BJ (cell line): ENCODE data around the gene APBB2. TPM values are rescaled to one million over a fixed set of nuclear protein-coding genes. Genes with fewer than 3 reads are reported as not detected.

Source experiments
- CTCF ChIA-PET: fragments of 350-600 bp; formaldehyde crosslinking; extraction: SDS; loops from one replicate; lab custom pipeline; 2021; ENCODE audit warnings: antibody characterized with exemption, inconsistent platforms; lab: Yijun Ruan, JAX
- POLR2A ChIA-PET: fragments of 300-600 bp; sonication (Branson Sonifier 250); formaldehyde crosslinking; extraction: SDS; loops from one replicate; lab custom pipeline; 2021; ENCODE audit warnings: antibody characterized with exemption; lab: Charles Lee
- DNase-seq: peaks from one replicate; pipeline ENCODE4 v3.0.0-alpha.2; 2011; ENCODE audit warnings: low read depth
- H3K27me3 ChIP-seq: 2 replicates; pipeline ENCODE4 v1.6.0; 2011; ENCODE audit warnings: low read length; ENCODE audit not compliant: control insufficient read depth, insufficient read depth
- H3K36me3 ChIP-seq: 2 replicates; pipeline ENCODE4 v1.5.1; 2011; ENCODE audit warnings: low read length; ENCODE audit not compliant: control insufficient read depth, insufficient read depth
- H3K4me3 ChIP-seq: 2 replicates; pipeline ENCODE4 v1.5.1; 2011; ENCODE audit warnings: low read depth, mild to moderate bottlenecking, control low read depth, low read length
- polyA plus RNA-seq: library from polyadenylated mRNA; depleted of rRNA; stranded (reverse); fragments of >200 nt; gene quantifications from 2 replicates; pipeline ENCODE4 v1.2.3, GENCODE V29; 2011
- TF ChIP-seq, protein P1 (sequence below): IDR thresholded peaks from 2 replicates; pipeline ENCODE4 v1.5.1; 2011; ENCODE audit warnings: low read depth, mild to moderate bottlenecking, control low read depth, inconsistent platforms, low read length, moderate library complexity; ENCODE audit not compliant: insufficient read depth

The APBB2 gene
- polyA plus RNA-seq, 1 experiment: 50.3 TPM

DNA sequence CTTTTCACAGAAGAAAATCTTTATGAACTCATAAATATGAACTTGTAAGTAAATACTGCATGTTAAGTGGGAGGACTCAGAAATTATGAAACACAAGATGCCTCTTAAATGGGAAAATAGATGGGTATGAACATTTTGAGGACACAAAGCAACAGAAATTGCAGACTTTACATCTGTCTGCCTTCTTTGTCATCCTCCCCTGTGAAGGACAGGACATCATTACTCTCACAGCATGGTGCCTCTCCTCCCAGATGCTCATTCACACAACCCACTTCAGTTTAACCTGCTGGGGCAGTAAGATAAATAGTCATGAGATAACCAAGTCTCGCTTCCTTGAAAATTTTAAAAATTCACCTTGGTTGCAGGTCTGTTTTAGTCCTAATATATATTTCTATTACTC, 144.5 kb downstream of the APBB2 start:
- H3K36me3 ChIP-seq: no peaks in the 10 kb centered on the region
- no peak overlapping the region for H3K4me3 ChIP-seq
- no peaks in the 10 kb centered on the region for H3K27me3 ChIP-seq
- TF ChIP-seq, protein P1, sequence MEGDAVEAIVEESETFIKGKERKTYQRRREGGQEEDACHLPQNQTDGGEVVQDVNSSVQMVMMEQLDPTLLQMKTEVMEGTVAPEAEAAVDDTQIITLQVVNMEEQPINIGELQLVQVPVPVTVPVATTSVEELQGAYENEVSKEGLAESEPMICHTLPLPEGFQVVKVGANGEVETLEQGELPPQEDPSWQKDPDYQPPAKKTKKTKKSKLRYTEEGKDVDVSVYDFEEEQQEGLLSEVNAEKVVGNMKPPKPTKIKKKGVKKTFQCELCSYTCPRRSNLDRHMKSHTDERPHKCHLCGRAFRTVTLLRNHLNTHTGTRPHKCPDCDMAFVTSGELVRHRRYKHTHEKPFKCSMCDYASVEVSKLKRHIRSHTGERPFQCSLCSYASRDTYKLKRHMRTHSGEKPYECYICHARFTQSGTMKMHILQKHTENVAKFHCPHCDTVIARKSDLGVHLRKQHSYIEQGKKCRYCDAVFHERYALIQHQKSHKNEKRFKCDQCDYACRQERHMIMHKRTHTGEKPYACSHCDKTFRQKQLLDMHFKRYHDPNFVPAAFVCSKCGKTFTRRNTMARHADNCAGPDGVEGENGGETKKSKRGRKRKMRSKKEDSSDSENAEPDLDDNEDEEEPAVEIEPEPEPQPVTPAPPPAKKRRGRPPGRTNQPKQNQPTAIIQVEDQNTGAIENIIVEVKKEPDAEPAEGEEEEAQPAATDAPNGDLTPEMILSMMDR: no peak
- POLR2A ChIA-PET: no interaction called here
- no peak for DNase-seq
- CTCF ChIA-PET: interaction anchor here (1.0 to 1.6 kb wide), 2 partner anchors 9 to 145 kb away, joined by 3 to 4 read pairs; no protein-coding TSS in a partner anchor

DNA sequence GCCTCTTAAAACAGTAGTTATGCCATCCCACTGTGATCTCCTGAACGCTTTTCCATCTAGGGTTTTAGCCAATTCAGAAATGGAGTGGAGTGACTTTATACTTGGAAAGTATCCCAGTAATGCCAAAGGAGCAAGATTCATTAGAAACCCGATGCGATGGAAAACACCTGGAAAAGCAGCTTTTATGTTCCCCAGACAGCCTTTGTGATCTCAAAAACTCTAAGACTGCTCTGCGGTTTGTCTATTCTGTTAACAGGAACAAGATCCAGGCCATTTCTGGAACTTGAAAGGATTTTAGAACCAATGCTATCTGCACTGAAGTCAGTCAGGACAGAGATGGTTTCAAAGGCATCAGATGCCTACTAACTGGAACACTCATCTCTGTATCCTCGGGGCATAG, 145.1 kb downstream of the APBB2 start:
- ChIA-PET CTCF (interaction anchor here (1.6 kb wide), 1 partner anchor 9 kb away, joined by 4 read pairs; no protein-coding TSS in a partner anchor), POLR2A (no interaction called here)
- H3K36me3 ChIP-seq: no peaks in the 10 kb centered on the region
- TF ChIP-seq, protein P1: no peak
- DNase-seq: no peak
- no peaks in the 10 kb centered on the region for H3K27me3 ChIP-seq
- no peak overlapping the region for H3K4me3 ChIP-seq

DNA sequence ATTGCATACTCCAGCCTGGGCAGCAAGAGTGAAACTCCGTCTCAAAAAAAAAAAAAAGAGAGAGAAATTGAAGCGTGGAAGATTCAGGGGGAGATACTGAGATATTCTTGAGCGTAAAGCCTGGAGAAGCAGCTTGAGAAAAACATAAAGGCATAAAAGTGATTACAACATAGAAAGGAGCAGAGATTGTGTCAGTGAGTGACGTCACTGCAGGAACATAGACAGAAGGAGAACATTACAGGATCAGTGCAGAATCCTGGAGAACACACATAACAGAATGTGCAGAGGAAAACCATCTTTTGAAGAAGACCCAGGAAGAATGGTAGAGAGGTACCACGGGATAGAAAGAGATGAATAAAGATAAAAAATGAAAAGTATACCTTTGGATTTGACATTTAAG, 147.0 kb downstream of the APBB2 start:
- TF ChIP-seq, protein P1: no peak
- POLR2A ChIA-PET: no interaction called here
- CTCF ChIA-PET: no interaction called here
- Histone ChIP-seq H3K27me3 (no peaks in the 10 kb centered on the region), H3K36me3 (no peaks in the 10 kb centered on the region), H3K4me3 (no peak overlapping the region)
- DNase-seq: no peak

DNA sequence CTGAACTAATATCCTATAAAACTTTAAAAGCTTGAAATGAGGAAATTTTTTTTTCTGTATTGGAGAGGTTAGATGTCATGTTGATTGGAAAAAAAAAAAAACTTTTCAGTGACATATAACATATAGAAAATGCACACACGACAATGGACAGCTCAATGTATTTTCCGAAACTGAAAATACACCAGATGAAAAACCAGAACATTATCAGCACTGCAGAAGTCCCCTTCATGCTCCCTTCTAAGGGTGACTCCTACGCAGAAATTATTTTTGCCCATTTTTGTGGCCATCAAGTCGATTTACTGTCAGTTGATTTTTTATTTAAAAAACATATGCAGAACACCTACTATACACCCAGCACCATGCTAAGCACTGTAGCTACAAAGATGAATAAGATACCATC, 148.3 kb downstream of the APBB2 start:
- no peak for DNase-seq
- Histone ChIP-seq H3K36me3 (0 out of 2 replicates have a peak, but pooled peaks cover 2% of the 10 kb centered on the region), H3K27me3 (no peaks in the 10 kb centered on the region), H3K4me3 (no peak overlapping the region)
- TF ChIP-seq, protein P1: no peak
- POLR2A ChIA-PET: interaction anchor here (0.6 kb wide), 1 partner anchor 90 kb away, joined by 3 read pairs; no protein-coding TSS in a partner anchor
- CTCF ChIA-PET: no interaction called here

DNA sequence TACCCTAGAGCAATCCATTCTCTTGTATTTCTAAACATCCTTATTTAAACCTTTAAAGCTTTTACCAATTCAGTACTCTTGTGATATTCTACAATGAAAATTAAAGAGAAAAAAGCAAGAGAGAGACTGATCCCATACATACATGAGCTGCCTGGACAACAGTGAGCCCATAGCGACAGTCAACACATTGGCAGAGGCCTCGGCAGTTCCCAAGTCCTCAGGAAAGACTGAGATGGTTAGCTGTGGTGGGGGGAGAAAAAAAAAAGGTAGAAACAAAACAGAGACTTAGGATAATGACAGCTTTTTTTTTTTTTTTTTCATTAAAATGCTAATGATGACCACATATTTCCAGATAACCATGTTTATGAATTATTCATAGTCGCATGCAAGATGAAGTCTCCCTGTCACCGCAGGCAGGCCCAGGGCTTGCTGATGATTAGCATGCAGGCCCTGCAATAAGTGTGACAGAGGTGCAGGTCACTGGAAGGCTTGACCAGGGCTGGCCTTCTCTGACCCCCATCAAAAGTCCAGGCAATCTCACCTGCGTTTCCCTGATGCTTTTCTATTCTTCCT, 148.8 kb downstream of the APBB2 start:
- TF ChIP-seq, protein P1: no peak
- POLR2A ChIA-PET: interaction anchor here (0.6 kb wide), 1 partner anchor 89 kb away, joined by 3 read pairs; no protein-coding TSS in a partner anchor
- CTCF ChIA-PET: no interaction called here

More for the DNA sequence above, 148.8 kb downstream of the APBB2 start:
- no peak for DNase-seq
- H3K4me3 ChIP-seq: no peak overlapping the region
- 0 out of 2 replicates have a peak, but pooled peaks cover 2% of the 10 kb centered on the region for H3K36me3 ChIP-seq
- no peaks in the 10 kb centered on the region for H3K27me3 ChIP-seq
